GM12878 (cell line): ENCODE data around the gene CTNNBIP1.

Experiments used
- CBFB ChIP-seq: IDR thresholded peaks from 2 replicates; pipeline ENCODE4 v1.6.1; 2016; ENCODE audit warnings: antibody characterized with exemption, low read depth
- CREM ChIP-seq: IDR thresholded peaks from 2 replicates; pipeline ENCODE4 v1.6.1; 2014; ENCODE audit warnings: antibody characterized with exemption, low read depth
- EP300 ChIP-seq, 2 experiments: fragments of 150-350 bp in 1 of 2; IDR thresholded peaks; 2 replicates each; pipeline ENCODE4 v1.6.1; 2011 to 2012; ENCODE audit warnings: low read depth in 2 of 2, low read length in 2 of 2, borderline replicate concordance in 1 of 2, improper control_type of control experiment in 1 of 2, inconsistent platforms in 1 of 2; ENCODE audit not compliant: control insufficient read depth in 1 of 2
- EZH2 ChIP-seq: IDR thresholded peaks from 2 replicates; pipeline ENCODE4 v1.6.1; 2012; ENCODE audit warnings: low read depth, mild to moderate bottlenecking, control low read depth, inconsistent platforms, low read length, borderline replicate concordance; ENCODE audit not compliant: control insufficient read depth
- GABPA ChIP-seq: IDR thresholded peaks from 2 replicates; pipeline ENCODE4 v1.6.1; 2014; ENCODE audit warnings: antibody characterized with exemption, low read depth, mild to moderate bottlenecking, inconsistent platforms
- JUNB ChIP-seq: IDR thresholded peaks from 2 replicates; pipeline ENCODE4 v1.6.1; 2016; ENCODE audit warnings: antibody characterized with exemption, mild to moderate bottlenecking
- JUND ChIP-seq: IDR thresholded peaks from 2 replicates; pipeline ENCODE4 v1.6.1; 2012; ENCODE audit warnings: low read depth, mild to moderate bottlenecking, low read length, improper control_type of control experiment, moderate library complexity
- POLR2A ChIP-seq: IDR thresholded peaks from 2 replicates; pipeline ENCODE4 v1.6.1; 2011; ENCODE audit warnings: low read depth, mild to moderate bottlenecking, low read length
- POLR2AphosphoS5 ChIP-seq: IDR thresholded peaks from 2 replicates; pipeline ENCODE4 v1.6.1; 2011; ENCODE audit warnings: mild to moderate bottlenecking, low read length, inconsistent platforms
- RCOR1 ChIP-seq: conservative IDR thresholded peaks from 2 replicates; pipeline ENCODE4 v1.6.1; 2012; ENCODE audit warnings: low read depth, low read length, improper control_type of control experiment
- TF ChIP-seq, protein P1 (sequence below): IDR thresholded peaks from 2 replicates; pipeline ENCODE4 v1.6.1; 2011; ENCODE audit warnings: low read depth, mild to moderate bottlenecking, low read length, moderate library complexity, borderline replicate concordance; ENCODE audit errors: extremely low read depth
- TF ChIP-seq, protein P2 (sequence below), 3 experiments: IDR thresholded peaks in 2 of 3; conservative IDR thresholded peaks in 1 of 3; 2 replicates each; pipeline ENCODE4 v1.5.1; 2011; ENCODE audit warnings: low read depth in 3 of 3, low read length in 3 of 3, mild to moderate bottlenecking in 3 of 3, control low read depth in 2 of 3, moderate library complexity in 2 of 3, inconsistent platforms in 1 of 3, mixed read lengths in 1 of 3; ENCODE audit not compliant: control insufficient read depth in 2 of 3, insufficient read depth in 1 of 3; ENCODE audit errors: extremely low read depth in 1 of 3
- TF ChIP-seq, protein P3 (sequence below): IDR thresholded peaks from 2 replicates; pipeline ENCODE4 v1.6.1; 2012; ENCODE audit warnings: low read depth, low read length, improper control_type of control experiment
- TF ChIP-seq, protein P4 (sequence below): IDR thresholded peaks from 2 replicates; pipeline ENCODE4 v1.6.1; 2012; ENCODE audit warnings: mild to moderate bottlenecking, low read depth, low read length

DNA sequence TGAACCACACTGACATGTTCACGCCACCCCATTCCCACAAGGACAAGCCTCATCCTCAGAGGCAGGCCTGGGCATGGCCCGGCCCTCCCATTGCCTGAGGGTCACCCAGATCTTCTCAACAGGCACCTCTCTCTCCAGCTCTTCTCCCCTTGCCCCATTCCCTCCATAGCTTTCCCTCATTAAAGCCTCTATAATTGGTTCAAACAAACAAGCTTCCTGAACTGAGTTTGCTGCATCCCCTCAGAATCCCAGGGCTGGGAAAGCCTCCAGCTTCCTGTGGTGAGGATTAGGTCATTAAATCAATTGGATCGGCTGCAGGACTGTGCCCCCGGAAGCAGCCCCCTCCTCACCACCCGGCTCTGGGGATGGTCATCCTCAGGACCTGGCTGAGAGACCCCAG, 18.9 kb downstream of the CTNNBIP1 start:
- no peak for TF ChIP-seq POLR2A
- TF ChIP-seq, protein P1, sequence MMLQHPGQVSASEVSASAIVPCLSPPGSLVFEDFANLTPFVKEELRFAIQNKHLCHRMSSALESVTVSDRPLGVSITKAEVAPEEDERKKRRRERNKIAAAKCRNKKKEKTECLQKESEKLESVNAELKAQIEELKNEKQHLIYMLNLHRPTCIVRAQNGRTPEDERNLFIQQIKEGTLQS = no peak
- TF ChIP-seq POLR2AphosphoS5 = no peak
- TF ChIP-seq JUND = no peak
- no peak for TF ChIP-seq EZH2
- TF ChIP-seq, protein P2, sequence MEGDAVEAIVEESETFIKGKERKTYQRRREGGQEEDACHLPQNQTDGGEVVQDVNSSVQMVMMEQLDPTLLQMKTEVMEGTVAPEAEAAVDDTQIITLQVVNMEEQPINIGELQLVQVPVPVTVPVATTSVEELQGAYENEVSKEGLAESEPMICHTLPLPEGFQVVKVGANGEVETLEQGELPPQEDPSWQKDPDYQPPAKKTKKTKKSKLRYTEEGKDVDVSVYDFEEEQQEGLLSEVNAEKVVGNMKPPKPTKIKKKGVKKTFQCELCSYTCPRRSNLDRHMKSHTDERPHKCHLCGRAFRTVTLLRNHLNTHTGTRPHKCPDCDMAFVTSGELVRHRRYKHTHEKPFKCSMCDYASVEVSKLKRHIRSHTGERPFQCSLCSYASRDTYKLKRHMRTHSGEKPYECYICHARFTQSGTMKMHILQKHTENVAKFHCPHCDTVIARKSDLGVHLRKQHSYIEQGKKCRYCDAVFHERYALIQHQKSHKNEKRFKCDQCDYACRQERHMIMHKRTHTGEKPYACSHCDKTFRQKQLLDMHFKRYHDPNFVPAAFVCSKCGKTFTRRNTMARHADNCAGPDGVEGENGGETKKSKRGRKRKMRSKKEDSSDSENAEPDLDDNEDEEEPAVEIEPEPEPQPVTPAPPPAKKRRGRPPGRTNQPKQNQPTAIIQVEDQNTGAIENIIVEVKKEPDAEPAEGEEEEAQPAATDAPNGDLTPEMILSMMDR (IDR thresholded peaks at IDR 0.05 in 2 of 3, conservative IDR thresholded peaks at IDR 0.05 in 1 of 3; ENCODE audit: control insufficient read depth in 2 of 3, extremely low read depth in 1 of 3, insufficient read depth in 1 of 3, low read depth in 3 of 3, low read length in 3 of 3) = no peak
- TF ChIP-seq, protein P3, sequence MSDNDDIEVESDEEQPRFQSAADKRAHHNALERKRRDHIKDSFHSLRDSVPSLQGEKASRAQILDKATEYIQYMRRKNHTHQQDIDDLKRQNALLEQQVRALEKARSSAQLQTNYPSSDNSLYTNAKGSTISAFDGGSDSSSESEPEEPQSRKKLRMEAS = no peak
- TF ChIP-seq CREM = no peak
- TF ChIP-seq CBFB = no peak
- no peak for TF ChIP-seq JUNB
- no peak for TF ChIP-seq GABPA
- TF ChIP-seq, protein P4, sequence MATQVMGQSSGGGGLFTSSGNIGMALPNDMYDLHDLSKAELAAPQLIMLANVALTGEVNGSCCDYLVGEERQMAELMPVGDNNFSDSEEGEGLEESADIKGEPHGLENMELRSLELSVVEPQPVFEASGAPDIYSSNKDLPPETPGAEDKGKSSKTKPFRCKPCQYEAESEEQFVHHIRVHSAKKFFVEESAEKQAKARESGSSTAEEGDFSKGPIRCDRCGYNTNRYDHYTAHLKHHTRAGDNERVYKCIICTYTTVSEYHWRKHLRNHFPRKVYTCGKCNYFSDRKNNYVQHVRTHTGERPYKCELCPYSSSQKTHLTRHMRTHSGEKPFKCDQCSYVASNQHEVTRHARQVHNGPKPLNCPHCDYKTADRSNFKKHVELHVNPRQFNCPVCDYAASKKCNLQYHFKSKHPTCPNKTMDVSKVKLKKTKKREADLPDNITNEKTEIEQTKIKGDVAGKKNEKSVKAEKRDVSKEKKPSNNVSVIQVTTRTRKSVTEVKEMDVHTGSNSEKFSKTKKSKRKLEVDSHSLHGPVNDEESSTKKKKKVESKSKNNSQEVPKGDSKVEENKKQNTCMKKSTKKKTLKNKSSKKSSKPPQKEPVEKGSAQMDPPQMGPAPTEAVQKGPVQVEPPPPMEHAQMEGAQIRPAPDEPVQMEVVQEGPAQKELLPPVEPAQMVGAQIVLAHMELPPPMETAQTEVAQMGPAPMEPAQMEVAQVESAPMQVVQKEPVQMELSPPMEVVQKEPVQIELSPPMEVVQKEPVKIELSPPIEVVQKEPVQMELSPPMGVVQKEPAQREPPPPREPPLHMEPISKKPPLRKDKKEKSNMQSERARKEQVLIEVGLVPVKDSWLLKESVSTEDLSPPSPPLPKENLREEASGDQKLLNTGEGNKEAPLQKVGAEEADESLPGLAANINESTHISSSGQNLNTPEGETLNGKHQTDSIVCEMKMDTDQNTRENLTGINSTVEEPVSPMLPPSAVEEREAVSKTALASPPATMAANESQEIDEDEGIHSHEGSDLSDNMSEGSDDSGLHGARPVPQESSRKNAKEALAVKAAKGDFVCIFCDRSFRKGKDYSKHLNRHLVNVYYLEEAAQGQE = no peak
- no peak for TF ChIP-seq RCOR1
- no peak for TF ChIP-seq EP300 (IDR thresholded peaks at IDR 0.05; ENCODE audit: borderline replicate concordance in 1 of 2, control insufficient read depth in 1 of 2, low read depth in 2 of 2, low read length in 2 of 2)
